DND-41 (cell line): ENCODE results near the gene ATXN1.

Experiments used
- CTCF ChIP-seq: IDR thresholded peaks from 2 replicates; pipeline ENCODE4 v1.5.1; 2012; ENCODE audit warnings: borderline replicate concordance, low read length, moderate library complexity, mild to moderate bottlenecking; ENCODE audit not compliant: poor library complexity, severe bottlenecking; ENCODE audit errors: extremely low read depth
- EZH2 ChIP-seq: IDR thresholded peaks from 3 replicates; pipeline ENCODE4 v1.6.1; 2012; ENCODE audit warnings: borderline replicate concordance, low read depth, mild to moderate bottlenecking, moderate library complexity, low read length, inconsistent platforms; ENCODE audit not compliant: severe bottlenecking

GRCh38 chr6:16533721-16534136, 227.5 kb downstream of the ATXN1 start:
- TF ChIP-seq CTCF (no peak), EZH2 (no peak)
